Naive B cell (primary cell): ENCODE measurements around the gene HAUS6. TPM values are rescaled to one million over a fixed set of nuclear protein-coding genes. Genes with fewer than 3 reads are reported as not detected.
"Not testable (repeated sequence)": the region's sequence is repeated elsewhere in the genome, so short reads cannot be mapped to it uniquely, and the experiment has no call there.

Experiments
- ATAC-seq, 2 donors: fragments of 150-1000 bp; cut with Tn5 transposase; 2 replicates each; pipeline ENCODE4 v1.10.0; 2021; ENCODE audit warnings: low read depth in 2 of 2, mild to moderate bottlenecking in 2 of 2, moderate library complexity in 2 of 2
- DNase-seq: peaks from one replicate; pipeline ENCODE4 v3.0.0; 2022
- H3K27ac Mint-ChIP-seq, 6 donors: one replicate each; pipeline ENCODE4 v1.8.0; 2020 to 2022; ENCODE audit warnings: mild to moderate bottlenecking in 6 of 6, mixed read lengths in 6 of 6, moderate library complexity in 5 of 6, inconsistent platforms in 2 of 6
- H3K27me3 Mint-ChIP-seq, 3 donors: one replicate each; pipeline ENCODE4 v1.8.0; 2021 to 2022; ENCODE audit warnings: mixed read lengths in 3 of 3, mild to moderate bottlenecking in 1 of 3
- H3K36me3 Mint-ChIP-seq, 2 donors: one replicate each; pipeline ENCODE4 v1.8.0; 2020 to 2022; ENCODE audit warnings: mixed read lengths in 2 of 2, inconsistent platforms in 1 of 2, mild to moderate bottlenecking in 1 of 2
- H3K4me1 Mint-ChIP-seq, 3 donors: one replicate each; pipeline ENCODE4 v1.8.0; 2020 to 2022; ENCODE audit warnings: mixed read lengths in 3 of 3, inconsistent platforms in 1 of 3, mild to moderate bottlenecking in 1 of 3, moderate library complexity in 1 of 3
- H3K4me3 Mint-ChIP-seq, 8 donors: one replicate each; pipeline ENCODE4 v1.8.0; 2020 to 2022; ENCODE audit warnings: mild to moderate bottlenecking in 8 of 8, mixed read lengths in 8 of 8, moderate library complexity in 8 of 8, inconsistent platforms in 2 of 8
- H3K9me3 Mint-ChIP-seq, 7 donors: one replicate each; pipeline ENCODE4 v1.8.0; 2020 to 2022; ENCODE audit warnings: mixed read lengths in 7 of 7, mild to moderate bottlenecking in 5 of 7, inconsistent platforms in 2 of 7, moderate library complexity in 1 of 7
- polyA plus RNA-seq, 6 donors: library from polyadenylated mRNA; unstranded; fragments of 300-500 nt; fragmentation: Illumina TruSeq; gene quantifications; one replicate each; pipeline ENCODE4 v1.2.3, GENCODE V29; 2021; ENCODE audit warnings: low read depth in 6 of 6

HAUS6 gene
- 1 to 10 TPM; 4.0 to 5.5 (median 4.5) TPM for polyA plus RNA-seq

DNA sequence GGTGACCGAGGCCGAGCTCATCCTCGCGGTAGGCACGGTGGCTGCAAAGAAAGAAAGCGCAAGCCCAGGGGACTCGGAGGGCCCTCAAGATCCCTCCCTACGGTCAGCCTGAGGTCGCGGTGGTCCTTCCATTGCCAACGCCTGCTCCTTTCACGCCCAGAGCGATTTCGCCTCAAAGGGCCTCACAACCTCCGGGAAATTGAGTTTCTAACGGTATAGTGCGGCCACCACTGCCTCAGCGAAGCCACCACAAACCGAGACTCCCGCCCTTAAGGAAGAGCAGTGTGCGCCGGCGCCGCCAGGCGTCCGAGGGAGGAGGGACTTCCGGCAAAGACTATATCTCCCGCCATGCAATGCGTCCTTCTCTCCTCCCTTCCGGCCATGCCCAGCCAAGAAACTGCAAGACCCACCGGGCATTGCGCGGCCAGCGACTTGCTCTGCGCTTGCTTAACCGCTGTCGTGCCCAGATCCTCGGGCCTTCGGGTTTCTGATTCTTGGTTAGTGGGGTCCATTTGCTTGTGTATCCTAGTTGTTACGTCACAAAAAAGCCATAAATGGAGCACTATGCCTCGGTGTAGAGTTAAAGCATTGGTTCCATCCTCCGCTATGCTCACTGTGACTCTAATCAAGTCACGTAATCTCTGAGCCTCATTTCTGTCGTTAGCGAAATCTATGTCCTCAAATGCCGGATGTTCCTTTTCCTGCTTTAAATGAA lies at the start of gene HAUS6:
Gene HAUS6 (minus strand): TSS at position 274 of the 715 bp plus-strand sequence. CDS start 253 bp downstream, at position 21.
- DNase-seq: peak; percentile 93
- peak; percentile 95 to 96 for ATAC-seq
- peak within 1 kb of the TSS; percentile 95 to 100 (median 97) for H3K4me3 Mint-ChIP-seq
- no peaks in the 10 kb centered on the region for H3K27me3 Mint-ChIP-seq
- H3K27ac Mint-ChIP-seq: peak within 1 kb of the TSS; percentile 85 to 98 (median 96)
- no peaks in the 10 kb centered on the region for H3K9me3 Mint-ChIP-seq
- peaks cover 17 to 28% (median 26%) of the 10 kb centered on the region in 3 donors for H3K4me1 Mint-ChIP-seq
- no peaks in the 10 kb centered on the region for H3K36me3 Mint-ChIP-seq

DNA sequence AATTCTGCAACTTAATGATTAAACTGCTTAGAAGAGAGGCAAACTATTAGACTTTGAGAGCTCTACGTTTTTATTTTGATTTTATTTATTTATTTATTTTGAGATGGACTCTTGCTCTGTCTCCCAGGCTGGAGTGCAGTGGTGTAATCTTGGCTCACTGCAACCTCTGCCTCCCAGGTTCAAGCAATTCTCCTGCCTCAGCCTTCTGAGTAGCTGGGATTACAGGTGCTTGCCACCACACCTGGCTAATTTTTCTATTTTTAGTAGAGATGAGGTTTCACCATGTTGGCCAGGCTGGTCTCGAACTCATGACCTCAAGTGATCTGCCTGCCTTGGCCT lies 49.4 kb upstream of the HAUS6 start:
- H3K27ac Mint-ChIP-seq, H3K4me1 Mint-ChIP-seq: not testable (repeated sequence)

GRCh38 chr9:19151425-19152159 lies 48.9 kb upstream of the HAUS6 start:
- Mint-ChIP-seq H3K4me1 (no peaks in the 10 kb centered on the region), H3K27ac (peak overlapping the region in 1 of 6 donors; percentile 83), H3K9me3 (no peaks in the 10 kb centered on the region), H3K4me3 (no peak overlapping the region), H3K36me3 (no peaks in the 10 kb centered on the region), H3K27me3 (peaks cover 0 to 4% (median 0%) of the 10 kb centered on the region in 3 donors)
- no peak for DNase-seq
- ATAC-seq: no peak

More for the DNA sequence above, 49.4 kb upstream of the HAUS6 start:
- not testable (repeated sequence) for H3K27me3 Mint-ChIP-seq, ATAC-seq, H3K36me3 Mint-ChIP-seq, DNase-seq, H3K9me3 Mint-ChIP-seq, H3K4me3 Mint-ChIP-seq

DNA sequence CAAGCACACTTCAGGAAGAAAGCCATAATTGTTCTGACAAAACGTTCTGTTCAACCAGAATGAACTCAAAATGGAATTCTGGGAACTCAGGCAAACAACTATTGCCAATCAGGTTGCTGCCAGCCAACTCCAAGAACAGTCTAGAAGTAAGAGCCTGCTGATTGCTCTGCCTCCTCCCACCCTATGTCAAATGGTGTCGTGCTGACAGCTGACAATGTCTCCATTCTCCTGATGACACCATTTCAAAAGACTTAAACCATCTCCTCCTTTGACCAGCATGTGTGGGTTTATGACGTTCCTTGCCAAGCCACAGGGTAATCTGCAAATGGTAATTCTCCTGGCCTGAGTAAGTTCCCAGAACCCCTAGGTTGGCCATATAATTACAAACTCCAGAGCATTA lies 46.5 kb upstream of the HAUS6 start:
- no peak for ATAC-seq
- Mint-ChIP-seq H3K27ac (peak overlapping the region in 1 of 6 donors; percentile 7), H3K36me3 (no peaks in the 10 kb centered on the region), H3K27me3 (peaks cover 0 to 4% (median 0%) of the 10 kb centered on the region in 3 donors), H3K9me3 (no peaks in the 10 kb centered on the region), H3K4me1 (no peaks in the 10 kb centered on the region), H3K4me3 (no peak overlapping the region)
- no peak for DNase-seq

DNA sequence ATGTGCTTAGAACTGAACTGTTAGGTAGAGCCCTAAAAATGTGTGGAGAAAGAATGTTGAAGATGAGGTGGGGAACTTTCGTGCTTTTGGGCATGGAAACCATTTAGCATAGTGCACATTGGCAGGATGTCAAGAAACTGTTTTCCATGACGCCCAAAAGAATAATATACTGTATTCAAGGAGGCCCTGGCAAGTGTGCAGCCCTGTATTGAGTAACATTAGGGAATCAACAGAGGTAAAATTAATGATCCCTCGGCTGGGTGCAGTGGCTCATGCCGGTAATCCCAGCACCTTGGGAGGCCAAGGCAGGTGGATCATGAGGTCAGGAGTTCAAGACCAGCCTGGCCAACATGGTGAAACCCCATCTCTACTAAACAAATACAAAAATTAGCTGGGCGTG lies 45.5 kb upstream of the HAUS6 start:
- Mint-ChIP-seq H3K27ac (no peak overlapping the region), H3K27me3 (peaks cover 0 to 4% (median 0%) of the 10 kb centered on the region in 3 donors), H3K9me3 (no peaks in the 10 kb centered on the region), H3K4me3 (no peak overlapping the region), H3K4me1 (no peaks in the 10 kb centered on the region), H3K36me3 (no peaks in the 10 kb centered on the region)
- DNase-seq (no peak), ATAC-seq (no peak)

DNA sequence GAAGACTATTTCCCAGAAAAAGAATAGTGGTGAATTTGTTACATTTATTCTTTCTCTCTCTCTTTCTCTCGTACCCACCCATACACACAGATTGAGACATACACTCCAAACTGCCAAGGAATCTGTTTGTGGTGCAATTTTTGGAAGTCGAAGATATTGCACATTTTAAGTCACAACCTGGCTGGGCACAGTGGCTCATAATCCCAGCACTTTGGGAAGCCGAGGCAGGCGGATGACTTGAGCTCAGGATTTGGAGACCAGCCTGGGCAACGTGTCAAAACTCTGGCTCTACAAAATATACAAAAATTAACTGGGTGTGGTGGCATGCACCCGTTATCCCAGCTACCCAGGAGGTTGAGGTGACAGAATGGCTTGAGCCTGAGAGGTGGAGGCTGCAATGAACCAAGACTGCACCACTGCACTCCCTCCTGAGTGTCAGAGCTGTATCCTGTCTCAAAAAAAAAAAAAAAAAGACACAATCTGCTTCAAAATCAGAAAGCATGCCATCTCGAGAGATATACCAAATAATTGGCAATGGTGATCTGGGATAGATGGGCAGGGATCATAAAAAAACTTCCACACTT lies 43.8 kb upstream of the HAUS6 start:
- ATAC-seq (no peak), DNase-seq (no peak)
- Mint-ChIP-seq H3K36me3 (no peaks in the 10 kb centered on the region), H3K4me1 (no peaks in the 10 kb centered on the region), H3K27ac (no peak overlapping the region), H3K4me3 (no peak overlapping the region), H3K9me3 (no peaks in the 10 kb centered on the region), H3K27me3 (peaks cover 0 to under 1% (median 0%) of the 10 kb centered on the region in 3 donors)

GRCh38 chr9:19145881-19146280 lies 43.2 kb upstream of the HAUS6 start:
- H3K27me3 Mint-ChIP-seq: no peaks in the 10 kb centered on the region
- H3K9me3 Mint-ChIP-seq: no peaks in the 10 kb centered on the region
- H3K27ac Mint-ChIP-seq: no peak overlapping the region
- no peaks in the 10 kb centered on the region for H3K36me3 Mint-ChIP-seq
- DNase-seq (no peak), ATAC-seq (no peak)
- H3K4me1 Mint-ChIP-seq: no peaks in the 10 kb centered on the region
- H3K4me3 Mint-ChIP-seq: no peak overlapping the region

DNA sequence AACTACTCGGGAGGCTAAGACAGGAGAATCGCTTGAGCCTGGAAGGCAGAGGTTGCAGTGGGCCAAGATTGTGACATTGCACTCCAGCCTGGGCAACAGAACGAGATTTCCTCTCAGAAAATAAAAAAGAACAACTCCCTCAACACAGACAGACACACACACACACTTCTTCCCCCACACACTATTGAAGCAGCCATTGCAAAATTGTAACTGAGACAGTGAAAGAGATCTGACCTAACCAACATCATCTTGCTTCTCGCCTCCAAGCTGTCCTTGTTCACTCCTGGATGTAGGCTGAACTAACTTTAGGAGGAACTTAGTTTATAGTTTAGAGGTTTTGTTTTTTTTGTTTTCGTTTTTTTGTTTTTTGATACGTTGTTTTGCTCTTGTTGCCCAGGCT lies 37.6 kb upstream of the HAUS6 start:
- DNase-seq (no peak), ATAC-seq (no peak)
- Mint-ChIP-seq H3K4me3 (no peak overlapping the region), H3K27ac (no peak overlapping the region), H3K9me3 (no peaks in the 10 kb centered on the region), H3K27me3 (peaks cover 0 to 4% (median 0%) of the 10 kb centered on the region in 3 donors), H3K4me1 (no peaks in the 10 kb centered on the region), H3K36me3 (no peaks in the 10 kb centered on the region)

- Mint-ChIP-seq H3K9me3 (no peaks in the 10 kb centered on the region), H3K27ac (no peak overlapping the region), H3K36me3 (no peaks in the 10 kb centered on the region), H3K27me3 (peaks cover 0 to 4% (median 0%) of the 10 kb centered on the region in 3 donors), H3K4me1 (peaks cover 0 to 5% (median 0%) of the 10 kb centered on the region in 3 donors), H3K4me3 (no peak overlapping the region)
- DNase-seq: no peak
- ATAC-seq: no peak
These were observed 35.4 kb upstream of the HAUS6 start for GRCh38 chr9:19138084-19138483.

DNA sequence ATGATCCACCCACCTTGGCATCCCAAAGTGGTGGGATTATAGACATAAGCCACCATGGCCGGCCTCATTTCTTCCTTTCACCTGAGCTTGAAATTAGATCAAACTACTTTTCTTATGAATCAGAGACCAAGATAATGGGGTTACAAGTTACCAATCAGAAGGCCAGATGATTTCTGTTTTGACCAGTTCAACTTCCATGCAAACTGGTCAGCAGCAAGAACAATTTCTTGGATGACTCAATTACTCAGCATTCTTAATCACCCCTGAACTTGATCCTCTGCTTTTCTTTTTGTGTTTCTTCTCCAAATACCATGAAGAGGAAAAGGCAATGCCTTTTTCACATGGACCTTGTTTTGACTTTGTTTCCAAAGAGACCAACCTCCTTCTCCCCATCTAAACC lies 34.6 kb upstream of the HAUS6 start:
- Mint-ChIP-seq H3K36me3 (no peaks in the 10 kb centered on the region), H3K4me1 (peaks cover 0 to 5% (median 0%) of the 10 kb centered on the region in 3 donors), H3K4me3 (no peak overlapping the region), H3K27me3 (peaks cover 0 to 4% (median 0%) of the 10 kb centered on the region in 3 donors), H3K9me3 (no peaks in the 10 kb centered on the region), H3K27ac (peak overlapping the region in 1 of 6 donors; percentile 40)
- ATAC-seq: no peak
- DNase-seq: no peak

GRCh38 chr9:19136129-19136528 lies 33.4 kb upstream of the HAUS6 start:
- H3K4me3 Mint-ChIP-seq: no peak overlapping the region
- ATAC-seq (no peak), DNase-seq (no peak)
- no peaks in the 10 kb centered on the region for H3K9me3 Mint-ChIP-seq
- peaks cover 0 to 9% (median 0%) of the 10 kb centered on the region in 3 donors for H3K27me3 Mint-ChIP-seq
- H3K4me1 Mint-ChIP-seq: peaks cover 0 to 5% (median 0%) of the 10 kb centered on the region in 3 donors
- H3K27ac Mint-ChIP-seq: no peak overlapping the region
- H3K36me3 Mint-ChIP-seq: no peaks in the 10 kb centered on the region

DNA sequence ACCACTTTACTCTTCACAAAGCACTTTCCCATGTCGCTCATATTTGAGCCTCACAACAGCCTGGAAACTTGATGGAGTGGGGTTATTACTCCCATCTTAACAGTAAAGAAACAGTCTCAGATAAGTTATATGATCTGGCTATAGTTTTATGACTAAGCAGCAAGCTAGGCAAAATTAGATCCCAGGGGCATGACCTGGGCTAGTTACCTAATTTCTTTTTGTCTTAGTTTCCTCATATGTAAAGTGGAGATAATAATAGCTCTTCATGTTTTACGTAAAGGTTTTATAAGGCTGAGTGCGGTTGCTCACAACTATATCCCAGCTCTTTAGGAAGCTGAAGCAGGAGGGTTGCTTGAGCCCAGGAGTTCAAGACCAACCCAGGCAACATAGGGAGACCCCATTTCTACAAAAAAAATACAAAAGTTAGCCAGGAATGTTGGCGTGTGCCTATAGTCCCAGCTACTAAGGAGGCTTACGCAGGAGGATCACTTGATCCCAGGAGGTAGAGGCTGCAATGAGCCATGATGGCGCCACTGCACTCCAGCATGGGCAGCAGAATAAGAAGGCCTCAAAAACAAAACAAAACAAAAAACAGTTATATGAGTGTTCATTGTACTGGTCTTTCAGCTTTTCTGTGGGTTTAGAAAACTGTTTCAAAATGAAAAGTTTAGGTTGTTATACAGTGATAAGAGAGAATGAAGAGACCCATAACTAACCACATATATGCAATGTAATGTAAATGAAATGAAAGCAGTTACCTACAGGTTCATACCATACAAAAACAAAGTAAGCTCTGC lies 31.0 kb upstream of the HAUS6 start:
- no peak overlapping the region for H3K27ac Mint-ChIP-seq
- H3K27me3 Mint-ChIP-seq: peaks cover 0 to 11% (median 0%) of the 10 kb centered on the region in 3 donors
- H3K36me3 Mint-ChIP-seq: no peaks in the 10 kb centered on the region
- peaks cover 5 to 7% (median 6%) of the 10 kb centered on the region in 3 donors for H3K4me1 Mint-ChIP-seq
- H3K4me3 Mint-ChIP-seq: no peak overlapping the region
- no peak for ATAC-seq
- no peaks in the 10 kb centered on the region for H3K9me3 Mint-ChIP-seq
- no peak for DNase-seq

- peak overlapping the region in 1 of 6 donors; percentile 61 for H3K27ac Mint-ChIP-seq
- peak overlapping the region in 2 of 8 donors; percentile 22 to 93 for H3K4me3 Mint-ChIP-seq
- no peaks in the 10 kb centered on the region for H3K36me3 Mint-ChIP-seq
These were observed 27.7 kb upstream of the HAUS6 start for GRCh38 chr9:19130436-19130835.

More at GRCh38 chr9:19130436-19130835, 27.7 kb upstream of the HAUS6 start:
- no peaks in the 10 kb centered on the region for H3K9me3 Mint-ChIP-seq
- DNase-seq (no peak), ATAC-seq (no peak)
- peaks cover 10 to 29% (median 20%) of the 10 kb centered on the region in 3 donors for H3K4me1 Mint-ChIP-seq
- H3K27me3 Mint-ChIP-seq: peaks cover 0 to 11% (median 0%) of the 10 kb centered on the region in 3 donors
